ENCODE data around the gene PARVB.

PARVB gene

DNA sequence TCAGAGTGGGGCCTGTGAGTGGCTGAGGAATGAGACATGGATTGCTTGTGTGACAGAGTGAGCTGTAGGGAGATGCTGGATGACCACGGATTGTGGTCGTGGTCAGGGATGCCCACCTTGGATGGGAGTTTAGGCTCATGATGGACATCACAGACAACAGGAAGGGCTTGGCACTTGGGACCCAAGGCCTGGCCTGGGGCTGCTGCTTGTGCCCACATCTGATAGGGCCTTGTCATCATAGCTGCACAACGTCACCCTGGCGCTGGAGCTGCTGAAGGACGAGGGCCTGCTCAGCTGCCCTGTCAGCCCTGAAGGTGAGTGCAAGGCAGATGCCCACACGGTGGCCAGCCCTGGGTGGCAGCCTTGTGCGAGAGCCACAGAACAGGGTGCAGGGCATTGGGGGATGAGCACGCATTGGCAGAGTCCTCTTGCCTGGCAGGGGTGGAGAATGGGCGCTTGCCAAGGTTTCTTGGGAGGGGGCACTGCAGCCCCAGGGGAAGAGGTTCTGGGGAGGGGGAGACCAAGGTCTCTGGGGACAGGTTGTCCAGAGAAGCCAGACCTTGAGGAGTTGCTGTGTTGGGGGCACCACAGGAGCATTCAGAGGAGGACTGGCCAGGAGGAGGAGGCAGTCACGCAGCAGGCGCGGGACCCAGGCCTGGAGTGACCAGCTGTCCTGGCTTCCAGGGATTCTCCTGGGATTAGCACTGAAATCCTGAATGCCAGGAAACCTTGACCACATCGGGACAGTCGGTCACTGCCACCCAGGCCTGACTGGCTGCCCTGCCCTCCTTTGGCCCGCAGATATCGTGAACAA lies 181.6 kb downstream of the PARVB start:
- no peak for DNase-seq

DNA sequence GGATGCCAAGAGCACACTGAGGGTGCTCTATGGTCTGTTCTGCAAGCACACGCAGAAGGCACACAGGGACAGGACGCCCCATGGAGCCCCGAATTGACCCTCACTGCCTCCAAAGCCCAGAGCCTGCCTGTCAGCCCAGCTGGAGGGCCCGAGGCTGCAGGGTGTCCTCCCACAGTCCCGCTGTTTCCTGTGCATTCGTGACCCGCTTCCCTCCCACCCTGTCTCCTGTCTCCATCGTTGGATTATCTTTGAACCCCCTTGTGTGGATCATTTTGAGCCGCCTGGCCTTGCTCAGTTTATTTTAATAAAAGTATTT lies 182.2 kb downstream of the PARVB start:
- no peak for DNase-seq

- DNase-seq = no peak
Measured at GRCh38 chr22:44206696-44207095, 182.6 kb downstream of the PARVB start.

DNA sequence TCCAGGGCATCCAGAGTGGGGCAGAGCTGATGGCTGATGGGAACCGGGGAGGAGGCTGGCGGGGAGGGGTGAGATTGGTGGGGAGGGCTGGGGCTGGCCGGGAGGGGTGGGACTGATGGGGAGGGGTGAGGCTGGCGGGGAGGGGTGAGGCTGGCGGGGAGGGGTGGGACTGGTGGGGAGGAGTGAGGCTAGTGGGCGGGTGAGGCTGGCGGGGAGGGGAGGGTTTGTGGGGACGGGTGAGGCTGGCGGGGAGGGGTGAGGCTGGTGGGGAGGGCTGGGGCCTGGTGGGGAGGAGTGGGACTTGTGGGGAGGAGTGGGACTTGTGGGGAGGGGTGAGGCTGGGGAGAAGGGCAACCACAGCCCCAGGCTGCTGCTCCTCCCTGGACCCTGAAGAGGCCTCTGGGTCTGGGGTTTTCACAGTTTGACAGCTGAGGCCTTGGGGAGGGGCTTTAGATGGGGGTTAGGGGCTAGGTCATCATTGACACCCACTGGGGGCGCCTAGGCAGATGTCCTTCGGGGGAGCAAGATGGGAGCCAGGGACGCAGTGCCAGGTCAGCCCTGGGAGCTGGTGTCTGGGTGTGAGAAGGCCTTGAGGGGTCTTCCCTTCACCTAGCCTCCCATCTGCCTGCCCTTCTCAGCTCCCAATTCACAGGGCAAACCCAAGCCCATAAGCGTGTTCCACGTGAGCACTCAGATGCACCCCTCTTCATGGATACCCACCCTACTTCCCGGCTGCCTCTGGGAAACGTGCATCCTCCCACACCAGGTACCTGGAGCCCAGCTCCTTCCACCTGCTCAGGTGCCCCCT lies 183.3 kb downstream of the PARVB start:
- no peak for DNase-seq

DNA sequence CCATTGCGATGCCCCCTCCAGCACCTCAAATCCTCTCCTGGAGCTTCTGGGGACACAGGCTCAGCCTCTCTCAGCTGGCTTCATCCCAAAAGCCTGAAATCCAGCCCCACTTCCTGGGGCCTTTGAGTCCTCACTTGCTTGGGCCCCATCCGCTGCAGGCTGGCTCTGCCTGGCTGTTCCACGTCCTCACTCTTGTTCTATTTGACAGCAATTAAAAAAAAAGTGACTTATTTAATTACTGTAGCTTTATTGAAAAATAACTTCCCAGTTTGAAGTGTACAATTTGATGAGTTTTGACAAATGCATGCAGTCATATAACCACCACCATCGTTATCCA lies 183.8 kb downstream of the PARVB start:
- DNase-seq = no peak

DNA sequence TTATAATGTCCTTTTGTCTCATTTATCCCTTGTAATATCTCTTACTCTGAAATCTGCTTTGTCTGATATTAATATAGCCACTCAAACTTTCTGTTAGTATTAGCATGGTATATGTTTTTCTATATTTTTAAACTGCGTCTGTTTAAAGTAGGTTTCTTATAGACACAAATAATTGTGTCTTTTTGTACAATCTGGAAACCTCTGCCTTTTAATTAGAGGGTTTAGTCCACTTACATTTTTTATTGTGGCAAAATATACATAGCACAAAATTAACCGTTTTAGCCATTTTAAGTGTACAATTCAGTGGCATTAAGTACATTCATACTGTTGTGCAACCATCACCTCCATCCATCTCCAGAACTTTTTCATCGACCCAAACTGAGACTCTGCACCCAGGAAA lies 185.2 kb downstream of the PARVB start:
- DNase-seq = no peak

GRCh38 chr22:44210722-44211121 lies 186.6 kb downstream of the PARVB start:
- no peak for DNase-seq

GRCh38 chr22:44211256-44211945 lies 187.3 kb downstream of the PARVB start:
- no peak for DNase-seq

GRCh38 chr22:44211946-44212930 lies 188.1 kb downstream of the PARVB start:
- no peak for DNase-seq

DNA sequence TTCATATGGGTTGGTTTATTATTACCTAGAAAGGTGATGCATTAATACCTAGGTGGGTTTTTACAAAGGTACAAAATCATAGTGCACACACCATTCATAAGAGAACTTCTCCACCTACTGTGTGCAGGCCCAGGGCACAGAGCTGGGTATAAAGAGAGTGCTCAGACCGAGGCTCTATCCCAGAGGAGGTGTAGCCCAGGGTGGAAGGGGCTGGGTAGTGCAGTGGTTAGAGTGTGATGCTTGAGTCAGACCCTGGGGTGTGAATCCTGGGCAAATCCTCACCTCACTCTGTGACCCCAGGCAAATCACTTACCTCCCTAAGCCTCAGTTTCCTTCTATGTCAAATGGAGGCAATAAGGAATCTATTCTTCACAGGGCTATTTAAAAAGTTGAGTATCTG lies 188.8 kb downstream of the PARVB start:
- DNase-seq = no peak

GRCh38 chr22:44213489-44214043 lies 189.5 kb downstream of the PARVB start:
- no peak for DNase-seq

- DNase-seq = no peak
Measured at GRCh38 chr22:44214187-44214586, 190.1 kb downstream of the PARVB start.

DNA sequence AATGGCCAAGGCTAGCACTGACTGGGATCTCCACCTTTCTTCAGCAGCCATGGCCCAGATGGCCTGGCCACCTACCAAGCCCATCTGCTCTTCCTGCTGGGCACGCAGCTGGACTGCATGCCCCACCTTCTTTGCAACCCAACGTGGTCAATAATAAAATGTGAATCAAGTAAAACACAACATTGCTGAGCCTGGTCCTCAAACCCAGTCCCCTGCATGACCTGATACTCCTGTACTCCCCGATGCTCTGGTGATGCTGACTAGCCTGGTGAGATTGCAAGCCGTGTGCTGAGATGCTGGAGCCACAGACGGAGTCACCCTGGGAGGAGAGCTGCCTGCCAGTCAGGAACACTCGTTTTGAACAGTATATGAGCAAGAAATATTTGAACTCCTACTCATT lies 190.7 kb downstream of the PARVB start:
- DNase-seq = no peak

DNA sequence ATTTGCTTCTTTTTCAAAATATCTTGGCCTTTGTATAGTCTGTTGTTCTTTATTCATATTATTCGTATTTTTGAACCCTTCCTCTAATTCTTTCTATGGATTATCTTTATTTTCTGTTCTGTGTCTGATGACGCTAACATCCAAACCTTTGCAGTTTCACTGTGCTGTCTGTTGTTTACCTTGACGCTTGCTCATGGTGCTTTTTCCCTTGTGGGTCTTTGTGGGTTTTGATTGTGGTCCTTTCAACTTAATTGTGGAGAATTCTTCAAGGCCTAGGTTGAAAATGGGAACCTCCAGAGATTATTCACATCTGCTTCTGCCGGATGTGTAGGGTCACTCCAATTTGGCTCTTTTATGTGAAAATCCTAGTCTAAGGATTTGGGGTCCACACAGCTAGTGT lies 191.2 kb downstream of the PARVB start:
- DNase-seq = no peak

DNA sequence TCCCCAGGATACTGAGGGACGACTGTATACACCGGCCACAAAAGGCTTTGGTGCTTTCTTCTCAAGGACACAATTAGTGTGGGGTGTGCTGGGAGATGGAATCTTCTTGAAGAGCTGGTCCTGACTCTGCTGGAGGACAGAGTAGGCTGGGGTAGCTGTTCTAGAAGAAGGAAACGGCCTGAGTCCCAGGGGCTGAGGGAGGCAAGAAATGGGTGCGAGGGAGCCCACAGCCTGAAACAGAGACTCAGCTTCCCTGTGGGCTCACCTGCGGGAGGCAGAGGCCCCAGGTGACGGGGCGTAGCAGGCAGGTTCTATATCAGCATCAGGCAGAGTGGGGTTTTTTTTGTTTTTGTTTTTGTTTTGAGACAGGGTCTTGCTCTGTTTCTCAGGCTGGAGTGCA lies 193.2 kb downstream of the PARVB start:
- no peak for DNase-seq

GRCh38 chr22:44218071-44218470 lies 194.0 kb downstream of the PARVB start:
- no peak for DNase-seq

GRCh38 chr22:44219101-44219870 lies 195.2 kb downstream of the PARVB start:
- no peak for DNase-seq

DNA sequence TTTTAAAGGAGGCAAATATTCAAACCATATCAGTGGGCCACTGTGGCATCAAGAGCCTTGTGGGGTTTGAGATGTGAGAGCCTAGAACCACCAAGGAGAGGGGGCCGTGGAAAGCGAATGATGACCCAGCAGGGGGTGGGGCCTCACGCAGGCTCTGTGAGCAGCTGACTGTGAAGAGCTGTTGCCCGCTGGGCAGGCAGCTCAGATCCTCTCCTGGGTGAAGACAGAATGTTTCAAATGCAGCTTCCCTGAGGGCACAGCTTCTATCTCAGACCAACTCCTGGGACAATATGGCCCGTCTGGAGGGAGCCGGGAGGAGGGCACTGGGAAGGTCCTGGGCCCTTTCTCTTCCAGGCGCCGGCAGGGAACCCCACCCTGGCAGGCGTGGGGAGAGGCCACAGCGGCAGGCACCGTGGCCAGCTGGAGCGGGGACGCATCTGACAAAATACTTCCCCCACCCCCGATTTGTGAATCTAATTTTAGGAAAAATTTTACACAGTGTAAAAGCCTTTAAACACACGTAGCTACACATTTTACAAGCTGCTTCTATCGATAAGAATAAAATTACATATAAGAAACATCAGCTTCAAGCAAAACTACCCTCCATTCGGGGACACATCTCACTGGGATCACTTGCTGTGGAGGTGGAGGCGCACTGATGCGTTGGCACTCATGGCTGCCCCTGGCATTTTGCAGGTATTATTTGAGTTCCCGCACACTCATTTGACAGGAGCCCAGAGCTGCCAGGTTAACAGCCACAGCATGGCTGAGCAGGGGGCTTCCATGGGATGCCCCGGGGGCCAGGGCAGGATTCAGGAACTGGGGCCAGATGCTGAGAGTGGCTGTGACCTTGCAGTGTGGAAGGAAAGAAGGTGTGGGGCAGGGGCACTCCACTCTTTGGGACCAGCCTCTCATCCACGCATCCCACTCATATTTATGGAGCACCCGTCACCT lies 196.9 kb downstream of the PARVB start:
- no peak for DNase-seq

DNA sequence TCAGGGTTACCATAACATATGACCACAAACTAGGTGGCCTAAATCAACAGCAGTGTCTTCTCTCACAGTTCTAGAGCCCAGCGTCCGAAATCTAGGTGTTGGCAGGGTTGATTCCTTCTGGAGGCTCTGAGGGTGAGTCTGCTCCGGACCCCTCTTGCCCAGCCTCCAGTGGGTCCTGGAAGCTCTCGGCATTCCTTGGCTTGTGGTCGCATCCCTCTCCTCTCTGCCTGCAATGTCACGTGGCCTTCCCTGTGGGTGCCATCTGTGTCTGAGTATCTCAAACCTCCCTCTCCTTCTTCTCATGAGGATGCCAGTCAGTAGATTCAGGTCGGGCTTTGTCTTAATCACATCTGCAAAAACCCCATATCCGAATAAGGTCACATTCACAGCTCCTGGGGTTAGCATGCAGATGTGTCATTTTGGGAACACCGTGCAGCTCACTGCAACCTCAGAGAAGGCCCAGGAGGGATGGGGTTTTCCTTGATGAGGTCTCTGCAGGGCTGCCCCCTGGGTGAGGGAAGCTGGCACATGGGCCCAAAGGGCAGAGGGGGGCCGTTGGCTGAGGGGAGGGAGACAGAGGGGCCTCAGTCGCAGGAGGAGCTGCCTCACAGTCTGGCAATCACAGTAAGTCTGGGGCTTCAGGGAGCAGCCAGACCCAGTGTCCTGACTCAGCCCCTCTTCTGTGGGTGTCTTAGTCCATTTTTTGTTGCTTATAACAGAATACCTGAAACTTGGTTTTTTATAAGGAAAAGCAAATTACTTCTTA lies 197.8 kb downstream of the PARVB start:
- DNase-seq = no peak

Measured in NCI-H1048 (cell line).